IPS-11a (cell line): Measurements from ENCODE around the gene DMRTC2.
"Not testable (repeated sequence)": the region's sequence is repeated elsewhere in the genome, so short reads cannot be mapped to it uniquely, and the experiment has no call there.

Experiments
- H3K4me3 ChIP-seq: one replicate; pipeline ENCODE4 v1.5.1; 2013; ENCODE audit warnings: low read depth, low read length, control low read depth

The DMRTC2 gene

DNA sequence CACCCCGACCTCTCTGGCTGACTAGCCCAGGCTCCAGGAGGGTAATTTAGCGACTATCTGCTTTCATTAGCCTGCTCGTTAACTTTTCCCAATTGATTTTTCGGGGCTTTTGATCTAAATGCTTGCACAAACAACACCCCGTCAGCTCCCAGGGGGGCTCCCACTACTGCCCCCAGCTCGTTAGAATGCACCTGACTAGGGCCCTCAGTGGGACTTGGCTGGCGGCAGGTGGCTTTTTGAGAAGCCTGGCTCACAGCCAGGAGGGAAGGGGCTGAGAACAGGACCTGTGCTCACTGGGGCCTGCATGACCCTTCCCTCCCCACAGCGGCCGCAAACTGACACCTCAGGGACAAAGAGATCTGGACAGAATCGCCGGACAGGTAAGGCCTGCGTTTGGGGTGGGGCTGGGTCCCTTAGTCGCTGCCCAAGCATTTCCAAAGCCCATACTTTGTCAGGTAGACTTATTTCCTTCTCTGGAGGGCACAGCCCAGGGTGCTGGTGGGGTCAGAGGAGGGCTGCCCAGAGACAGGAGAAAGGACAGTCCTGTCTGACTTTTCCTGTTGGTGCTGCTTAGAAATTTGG is 24.6 kb downstream of the DMRTC2 start:
- no peak overlapping the region for H3K4me3 ChIP-seq

DNA sequence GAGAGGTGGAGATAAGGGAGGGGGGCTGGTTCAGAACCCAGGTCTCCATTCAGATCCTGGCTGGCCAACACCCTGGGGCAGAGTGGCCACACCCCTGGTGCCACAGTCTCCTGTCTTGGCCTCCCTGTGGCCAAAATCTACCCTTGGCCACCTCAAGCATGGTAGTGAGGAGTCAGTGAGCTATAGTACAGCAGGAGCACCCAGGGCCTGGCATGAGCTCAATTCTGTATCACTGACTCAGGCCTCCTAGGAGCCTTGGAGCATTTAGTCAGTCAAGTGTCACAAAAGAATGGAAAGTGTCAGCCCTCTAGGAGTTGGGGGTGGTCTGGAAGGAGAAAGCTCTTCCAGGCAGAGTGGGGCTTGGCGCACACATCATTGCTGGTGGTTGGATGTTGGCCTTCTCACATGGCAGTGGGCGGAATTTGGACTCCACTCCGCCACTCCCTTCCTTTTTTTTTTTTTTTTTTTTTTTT is 25.6 kb downstream of the DMRTC2 start:
- no peak overlapping the region for H3K4me3 ChIP-seq

DNA sequence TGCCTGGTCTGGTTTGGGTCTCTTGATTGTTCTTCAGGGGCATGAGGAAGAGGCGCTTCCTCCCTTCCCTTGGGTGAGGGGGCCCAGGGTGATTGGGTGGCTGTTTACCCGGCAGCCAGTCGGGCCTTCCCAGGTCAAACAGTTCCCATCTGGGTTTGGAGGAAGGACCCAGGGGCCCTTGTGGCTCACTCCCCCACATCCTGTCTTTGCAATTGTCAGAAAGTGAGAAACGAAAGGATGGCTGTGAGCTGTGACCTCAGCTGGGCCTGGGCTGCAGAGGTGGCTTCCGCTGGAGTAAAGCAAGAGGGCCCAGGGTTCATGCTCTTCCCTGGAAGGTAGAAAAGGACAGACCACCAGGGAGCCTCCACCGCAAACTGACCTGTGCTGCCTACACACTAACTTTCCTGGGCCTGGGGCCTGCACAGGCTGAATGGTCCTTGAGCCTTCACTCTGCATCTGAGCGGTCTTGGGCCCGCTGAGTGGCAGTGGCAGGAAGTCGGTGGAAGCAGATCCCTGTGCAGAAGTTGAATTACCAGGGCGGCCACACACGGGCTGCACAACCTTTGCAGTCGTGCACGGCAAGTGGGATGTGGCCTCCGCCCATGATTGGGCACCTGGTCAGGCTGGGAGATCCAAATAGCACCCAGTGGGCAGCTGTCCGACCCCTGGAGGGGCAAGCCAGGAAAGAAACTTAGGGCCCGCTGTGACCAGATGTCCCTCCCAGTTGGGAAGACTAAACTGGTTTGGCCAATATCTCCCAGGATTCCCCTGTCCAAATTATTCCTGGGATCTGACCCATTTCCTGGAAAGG is 26.9 kb downstream of the DMRTC2 start:
- no peak overlapping the region for H3K4me3 ChIP-seq

DNA sequence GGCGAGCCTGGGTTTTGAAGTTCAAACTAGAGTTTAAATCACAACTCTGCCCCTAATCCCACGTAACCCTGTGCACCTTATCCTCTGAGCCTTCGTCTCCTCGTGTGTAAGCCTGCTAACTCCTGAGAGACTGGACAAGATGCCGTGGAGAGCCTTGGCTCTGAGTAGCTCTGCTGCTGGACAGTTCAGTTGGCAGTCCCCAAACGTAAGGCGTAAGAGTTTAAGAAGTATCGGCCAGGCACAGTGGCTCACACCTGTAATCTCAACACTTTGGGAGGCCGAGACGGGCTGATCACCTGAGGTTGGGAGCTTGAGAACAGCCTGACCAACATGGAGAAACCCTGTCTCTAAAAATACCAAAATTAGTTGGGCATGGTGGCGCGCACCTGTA is 27.5 kb downstream of the DMRTC2 start:
- H3K4me3 ChIP-seq: no peak overlapping the region

DNA sequence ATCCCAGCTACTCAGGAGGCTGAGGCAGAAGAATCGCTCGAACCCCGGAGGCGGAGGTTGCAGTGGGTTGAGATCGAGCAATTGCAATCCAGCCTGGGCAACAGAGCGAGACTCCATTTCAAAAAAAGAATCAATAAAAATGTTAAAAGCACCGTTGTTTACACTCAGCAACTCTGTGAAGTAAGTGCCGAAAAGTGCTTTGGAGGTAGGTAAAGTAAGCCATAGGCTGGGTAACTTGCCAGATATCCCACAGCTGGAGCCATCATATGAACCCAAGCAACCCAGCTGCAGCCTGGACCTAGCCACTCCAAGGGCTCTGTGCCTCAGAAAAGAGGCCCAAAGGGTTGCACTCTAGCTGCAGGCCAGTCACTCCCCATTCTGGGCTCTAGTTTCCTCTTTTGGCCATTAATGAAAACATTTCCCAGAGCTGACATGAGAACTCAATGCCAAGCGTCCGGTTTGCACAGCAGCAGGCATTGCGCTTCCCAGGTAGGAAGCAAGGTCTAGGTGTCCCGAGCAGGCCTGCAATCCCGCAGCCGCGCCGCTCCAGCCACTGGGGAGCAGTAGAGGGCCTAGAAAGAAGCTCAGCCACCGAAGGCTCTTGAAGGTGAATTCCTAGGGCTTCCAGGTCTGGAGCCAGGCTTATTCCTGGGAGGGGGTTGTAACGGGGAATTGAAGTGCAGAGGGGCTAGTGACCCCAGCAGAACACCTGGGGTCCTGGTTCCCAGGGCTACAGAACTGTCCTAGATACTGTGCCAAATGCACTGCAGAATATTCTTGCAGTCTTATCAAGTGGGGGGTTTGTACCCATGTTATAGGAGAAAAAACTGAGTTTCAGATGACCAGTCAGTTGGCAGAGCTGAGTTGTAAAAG is 28.2 kb downstream of the DMRTC2 start:
- H3K4me3 ChIP-seq: no peak overlapping the region

DNA sequence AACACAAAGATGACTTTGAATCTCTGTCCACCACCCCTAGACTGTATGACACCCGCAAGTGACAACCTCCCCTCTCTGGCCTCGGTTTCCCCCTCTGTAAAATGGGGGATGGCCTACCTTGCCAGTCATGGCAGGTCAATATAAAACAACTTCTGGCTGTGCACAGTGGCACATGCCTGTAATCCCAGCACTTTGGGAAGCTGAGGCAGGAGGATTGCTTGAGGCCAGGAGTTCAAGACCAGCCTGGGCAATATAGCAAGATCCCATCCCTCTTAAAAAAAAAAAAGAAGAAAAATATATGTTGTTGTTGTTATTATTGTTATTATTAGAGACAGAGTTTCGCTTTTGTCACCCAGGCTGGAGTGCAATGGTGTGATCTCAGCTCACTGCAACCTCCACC is 31.1 kb downstream of the DMRTC2 start:
- H3K4me3 ChIP-seq: not testable (repeated sequence)

DNA sequence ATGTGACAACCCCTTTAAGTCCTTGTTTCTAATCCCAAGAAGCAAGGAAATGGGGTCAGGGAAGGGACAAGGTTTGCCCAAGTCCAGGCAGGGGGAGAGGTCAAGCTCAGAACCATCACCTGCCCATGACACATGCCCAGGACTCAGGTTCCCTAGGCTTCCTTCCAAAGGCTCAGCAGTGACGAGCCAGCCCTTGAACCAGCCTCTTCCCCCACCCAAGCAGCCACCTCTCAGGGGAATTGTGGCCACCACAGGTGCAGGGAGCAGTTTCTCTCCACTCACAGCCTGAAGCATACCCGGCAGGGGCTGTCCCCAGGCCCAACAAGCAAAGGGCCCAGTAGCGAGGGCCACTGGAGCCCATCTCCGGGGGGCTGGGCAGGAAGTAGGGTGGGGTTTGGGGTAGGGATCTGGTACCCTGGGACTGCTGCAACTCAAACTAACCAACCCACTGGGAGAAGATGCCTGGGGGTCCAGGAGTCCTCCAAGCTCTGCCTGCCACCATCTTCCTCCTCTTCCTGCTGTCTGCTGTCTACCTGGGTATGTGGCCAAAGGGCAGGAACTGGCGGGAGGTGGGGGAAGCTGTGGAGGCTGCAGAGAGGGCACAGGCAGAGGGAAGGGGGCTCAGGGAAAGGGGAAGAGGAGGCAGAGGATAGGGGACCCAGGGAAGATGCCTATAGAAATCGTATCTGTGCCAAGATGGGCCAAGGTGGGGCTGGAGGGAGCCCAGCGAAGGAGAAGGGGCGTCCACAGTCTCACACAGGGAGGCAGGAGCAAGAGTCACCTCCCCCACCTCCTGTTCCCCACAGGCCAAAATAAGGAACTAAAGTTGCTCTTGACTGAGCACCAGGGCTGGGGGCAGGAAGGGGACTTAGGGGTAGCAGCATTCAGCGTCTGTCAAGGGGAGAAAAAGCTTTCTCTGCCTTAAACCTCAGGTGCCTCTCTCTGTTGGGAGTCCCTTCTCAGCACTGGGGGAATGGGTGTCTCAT is 32.3 kb downstream of the DMRTC2 start, which contains the start of gene CD79A:
CD79A (plus strand) TSS at position 433 of the 986 bp plus-strand sequence; CDS start at position 459, 26 bp downstream.
- no peak within 1 kb of the TSS for H3K4me3 ChIP-seq

DNA sequence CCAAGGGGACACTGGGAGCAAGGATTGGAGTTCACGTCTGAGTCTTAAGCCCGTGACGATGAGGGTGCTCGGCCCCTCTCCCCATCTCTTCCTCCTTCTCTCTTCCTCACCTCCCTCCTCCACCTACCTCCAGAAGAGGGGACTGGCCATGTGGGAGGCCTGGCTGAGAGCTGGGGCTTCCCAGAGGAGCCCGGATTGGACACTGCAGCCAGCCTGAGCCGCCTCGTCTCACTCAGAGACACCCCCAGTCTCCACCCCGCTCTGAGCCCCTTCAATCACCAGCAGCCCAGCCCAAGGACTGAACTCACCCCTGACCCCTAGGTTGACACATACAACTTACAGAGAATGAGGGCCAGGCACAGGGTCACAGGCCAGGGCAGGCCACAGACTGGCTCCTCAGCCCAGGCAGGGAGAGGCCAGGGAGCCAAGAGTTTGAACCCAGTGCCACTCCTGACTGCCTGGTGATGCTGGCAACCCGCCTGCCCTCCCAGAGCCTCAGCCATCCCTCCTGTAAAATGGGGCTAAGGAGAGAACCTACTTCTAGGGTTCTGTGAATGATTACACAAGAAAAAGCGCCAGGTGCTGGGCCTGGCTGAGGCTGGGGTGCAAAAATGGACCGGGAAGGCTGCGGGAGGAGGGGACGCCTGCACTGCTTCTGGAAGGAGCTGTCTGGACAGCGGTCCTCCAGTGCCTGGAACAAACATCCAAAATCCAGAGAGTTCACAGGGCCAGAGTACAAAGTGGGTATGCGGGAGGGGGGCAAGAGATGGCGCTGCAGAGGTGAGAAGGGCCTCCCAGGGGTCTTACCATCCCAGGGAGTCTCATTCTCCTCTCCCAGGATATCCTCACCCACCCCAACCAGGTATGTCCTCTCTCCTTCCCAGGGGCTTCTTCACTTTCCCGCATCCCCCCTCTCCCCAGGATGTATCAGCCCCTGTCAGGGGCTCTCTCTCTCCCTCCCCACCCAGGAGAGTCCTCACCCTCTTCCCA is 33.4 kb downstream of the DMRTC2 start:
- no peak overlapping the region for H3K4me3 ChIP-seq

DNA sequence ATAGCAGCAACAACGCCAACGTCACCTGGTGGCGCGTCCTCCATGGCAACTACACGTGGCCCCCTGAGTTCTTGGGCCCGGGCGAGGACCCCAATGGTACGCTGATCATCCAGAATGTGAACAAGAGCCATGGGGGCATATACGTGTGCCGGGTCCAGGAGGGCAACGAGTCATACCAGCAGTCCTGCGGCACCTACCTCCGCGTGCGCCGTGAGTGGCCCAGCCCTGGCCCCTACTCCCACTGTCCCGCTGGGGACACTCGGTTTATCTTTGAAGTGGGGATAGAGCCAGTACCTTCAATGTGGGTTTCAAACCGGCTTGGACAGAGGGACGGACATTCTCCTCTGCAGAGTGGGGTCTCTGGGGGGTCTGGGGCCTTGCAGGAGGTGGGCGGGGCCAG is 34.2 kb downstream of the DMRTC2 start:
- no peak overlapping the region for H3K4me3 ChIP-seq

DNA sequence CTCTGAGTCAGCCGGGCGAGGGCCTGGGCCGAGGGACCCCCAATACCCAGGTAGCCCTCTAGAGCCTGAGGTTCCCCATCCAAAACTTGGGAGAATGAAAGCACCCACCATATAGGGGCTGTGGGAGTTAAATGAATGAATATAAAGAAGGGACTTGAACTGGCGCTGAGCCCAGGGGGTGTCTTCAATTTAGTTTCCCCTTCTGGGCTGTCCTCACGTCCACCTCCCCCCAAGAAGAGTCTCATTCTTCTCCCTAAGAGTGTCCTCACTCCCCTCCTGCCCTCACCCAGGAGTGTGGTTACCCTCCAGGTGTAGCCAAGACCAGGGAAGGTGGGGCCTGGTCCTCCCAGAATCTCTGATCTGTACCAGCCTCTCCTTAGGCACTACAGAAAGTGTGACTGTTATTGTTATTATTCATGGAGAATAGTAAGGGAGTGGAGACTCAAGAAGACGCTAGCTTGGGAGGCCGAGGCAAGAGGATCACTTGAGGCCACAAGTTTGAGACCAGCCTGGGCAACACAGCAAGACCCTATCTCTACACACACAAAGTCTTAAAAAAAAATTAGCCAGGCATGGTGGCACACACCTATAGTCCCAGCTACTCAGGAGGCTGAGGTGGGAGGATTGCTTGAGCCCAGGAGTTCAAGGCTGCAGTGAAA is 35.0 kb downstream of the DMRTC2 start:
- no peak overlapping the region for H3K4me3 ChIP-seq

DNA sequence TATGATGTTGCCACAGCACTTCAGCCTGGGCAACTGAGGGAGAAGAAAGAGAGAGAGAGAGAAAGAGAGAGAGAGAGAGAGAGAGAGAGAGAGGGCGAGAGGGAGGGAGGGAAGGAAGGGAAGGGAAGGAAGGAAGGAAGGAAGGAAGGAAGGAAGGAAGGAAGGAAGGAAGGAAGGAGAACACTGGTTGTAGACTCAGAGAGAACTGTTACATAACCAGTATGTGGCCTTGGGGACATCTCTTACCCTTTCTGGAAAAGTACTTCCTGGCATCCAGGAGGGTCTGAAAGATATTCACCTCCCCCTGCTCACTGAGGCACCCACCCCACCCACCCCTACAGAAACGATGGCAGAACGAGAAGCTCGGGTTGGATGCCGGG is 35.5 kb downstream of the DMRTC2 start:
- H3K4me3 ChIP-seq: no peak overlapping the region

DNA sequence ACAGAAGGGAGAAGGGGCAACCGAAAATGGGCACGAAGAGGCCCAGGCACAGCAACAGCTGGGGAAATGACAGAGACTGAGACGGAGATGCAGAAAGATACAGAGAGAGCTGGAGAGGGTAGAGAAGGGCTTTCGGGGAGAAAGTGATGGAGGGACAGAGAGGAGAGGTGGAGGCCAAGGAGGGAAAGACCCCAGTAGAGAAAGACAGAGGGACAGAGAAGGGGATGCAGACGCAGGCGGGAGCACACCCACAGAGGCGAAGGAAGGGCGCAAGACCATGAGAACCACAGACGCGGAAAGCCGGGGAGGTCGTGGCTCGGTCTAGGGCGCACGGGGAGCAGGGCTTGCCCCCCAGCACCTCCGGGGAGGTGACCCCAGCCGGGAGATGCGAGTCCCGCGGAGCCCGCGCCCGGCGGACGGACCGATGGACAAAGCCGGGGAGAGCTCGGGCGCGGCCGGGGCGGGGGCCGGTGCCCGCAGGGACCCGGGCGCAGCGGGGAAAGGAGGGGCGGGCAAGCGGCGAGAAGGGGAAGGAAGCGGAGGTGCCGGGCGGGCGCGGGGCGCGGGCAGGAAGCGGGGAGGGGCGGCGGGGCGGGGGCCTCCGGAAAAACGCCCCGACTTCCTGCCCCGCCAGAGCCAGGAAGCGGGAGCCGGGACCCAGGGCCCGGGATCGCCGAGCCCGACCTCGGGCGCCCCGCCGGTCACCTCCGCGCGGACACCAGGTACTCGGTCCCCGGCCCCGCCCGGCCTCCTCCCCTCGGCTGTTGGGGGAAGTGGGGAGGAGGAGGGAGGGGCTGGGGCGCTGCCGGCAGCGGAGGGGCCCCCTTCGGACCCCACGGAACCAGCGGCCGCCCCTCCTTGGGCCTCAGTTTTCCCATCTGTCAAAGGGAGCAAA is 38.0 kb downstream of the DMRTC2 start, which contains the start of gene ARHGEF1:
ARHGEF1 (plus strand) TSS at position 617 of the 895 bp plus-strand sequence. CDS start 4,899 bp downstream, outside the sequence.
- peak within 1 kb of the TSS; percentile 68 for H3K4me3 ChIP-seq

DNA sequence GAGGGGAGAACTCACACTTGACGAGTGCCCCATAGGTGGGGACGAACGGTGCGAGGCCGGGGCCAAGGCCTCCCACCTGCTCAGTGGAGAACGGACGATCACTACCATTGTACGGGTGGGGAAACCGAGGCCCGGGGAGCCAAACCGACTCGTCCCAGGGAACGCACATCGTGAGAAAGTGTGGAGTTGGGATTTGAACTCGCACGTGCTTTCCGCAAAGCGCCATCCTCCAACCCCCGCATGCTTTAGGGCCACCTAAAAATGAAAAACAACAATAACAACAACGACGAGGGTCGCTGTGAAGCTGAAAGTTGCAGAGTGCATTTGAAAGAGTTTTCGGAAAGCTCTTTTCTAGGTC is 38.6 kb downstream of the DMRTC2 start:
- H3K4me3 ChIP-seq: peak overlapping the region; percentile 68

DNA sequence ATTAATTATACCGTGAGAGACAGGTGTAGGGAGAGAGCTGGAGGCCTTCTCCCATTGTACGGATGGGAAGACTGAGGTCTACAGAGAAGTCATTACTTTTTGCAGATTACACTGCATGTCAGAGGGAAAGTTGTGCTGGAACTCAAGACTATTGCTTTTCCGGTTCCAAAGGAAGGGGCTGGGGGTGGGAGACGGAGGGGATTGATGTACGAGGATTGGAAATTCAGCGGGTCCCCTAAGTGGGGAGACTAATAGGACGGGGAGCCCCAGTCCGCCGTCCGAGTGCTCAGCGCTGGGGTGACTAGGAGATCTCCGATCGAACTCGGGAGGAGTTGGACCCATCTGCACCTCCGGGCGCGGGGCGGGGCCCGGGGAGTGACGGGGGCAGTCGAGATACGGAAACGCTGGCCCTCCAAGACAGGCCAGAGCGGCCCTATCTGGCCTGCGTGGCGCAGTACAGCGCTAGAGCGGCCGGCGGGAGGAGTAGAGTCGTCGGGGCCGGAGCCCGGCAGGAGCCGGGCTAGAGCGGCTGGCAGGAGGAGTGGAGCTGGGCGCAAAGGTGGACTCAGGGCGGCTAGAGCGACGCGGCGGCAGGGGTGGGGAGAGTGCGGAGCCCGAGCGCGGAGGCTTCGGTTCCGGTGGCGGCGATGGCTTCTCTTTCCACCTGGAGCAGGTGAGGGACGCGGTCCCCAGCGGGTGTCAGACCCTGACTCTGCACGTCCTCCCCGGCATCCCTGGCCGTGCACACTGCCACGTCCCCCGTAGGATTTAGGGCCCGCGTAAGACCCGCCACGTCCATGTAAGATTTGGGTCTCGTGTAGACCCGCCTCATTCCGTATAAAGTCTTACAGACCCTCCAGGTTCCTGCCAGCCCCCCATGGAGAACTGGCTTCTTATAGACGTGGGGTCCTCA is 39.2 kb downstream of the DMRTC2 start:
- H3K4me3 ChIP-seq: peak overlapping the region; percentile 87

DNA sequence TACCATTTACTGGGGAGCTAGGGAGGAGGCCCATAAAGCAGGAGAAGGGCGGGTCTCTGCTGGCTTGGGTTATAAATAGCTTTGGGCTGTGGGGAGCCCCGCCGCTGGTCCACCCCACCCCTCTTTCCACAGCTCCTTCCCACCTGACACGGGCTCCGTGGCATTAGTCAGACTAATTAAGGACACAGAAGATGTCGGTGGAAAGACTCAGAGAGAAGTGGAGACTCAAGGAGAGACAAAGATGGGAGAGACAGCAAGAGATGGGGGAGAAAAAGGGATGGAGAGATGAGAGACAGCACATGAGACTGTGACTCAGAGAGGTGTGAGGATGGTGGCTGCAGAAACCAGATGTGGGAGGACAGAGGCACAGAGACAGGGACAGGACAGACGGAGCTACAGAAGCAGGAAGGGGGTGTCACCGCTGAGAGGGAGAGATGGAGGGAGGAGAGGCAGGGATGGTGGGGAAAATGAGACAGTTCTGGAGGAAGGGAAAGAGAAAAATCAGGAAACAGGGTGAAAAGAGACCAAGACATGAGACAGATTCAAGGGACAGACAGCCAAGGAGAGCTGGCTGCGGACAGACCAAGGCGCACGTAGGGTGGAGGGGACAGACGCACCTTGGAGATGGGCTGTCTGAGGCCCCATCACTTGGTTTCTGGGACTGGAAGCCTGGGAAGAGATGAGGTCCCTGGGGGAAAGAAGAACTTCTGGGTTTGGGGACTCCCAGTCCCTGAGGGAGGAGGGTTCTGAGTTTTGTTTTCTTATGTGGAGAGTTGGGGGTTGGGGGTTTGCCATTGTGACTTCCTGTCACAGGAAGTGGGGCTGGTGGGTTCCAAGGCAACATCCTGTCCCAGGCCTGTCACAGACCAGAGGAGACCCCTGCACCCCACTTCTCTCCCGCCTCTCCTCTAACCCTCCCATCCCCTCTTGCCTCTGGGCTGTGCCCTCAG is 42.2 kb downstream of the DMRTC2 start:
- no peak overlapping the region for H3K4me3 ChIP-seq
